Measurements from ENCODE around the gene TFDP1.
"Not testable (repeated sequence)": the region's sequence is repeated elsewhere in the genome, so short reads cannot be mapped to it uniquely, and the experiment has no call there.

TFDP1 gene

DNA sequence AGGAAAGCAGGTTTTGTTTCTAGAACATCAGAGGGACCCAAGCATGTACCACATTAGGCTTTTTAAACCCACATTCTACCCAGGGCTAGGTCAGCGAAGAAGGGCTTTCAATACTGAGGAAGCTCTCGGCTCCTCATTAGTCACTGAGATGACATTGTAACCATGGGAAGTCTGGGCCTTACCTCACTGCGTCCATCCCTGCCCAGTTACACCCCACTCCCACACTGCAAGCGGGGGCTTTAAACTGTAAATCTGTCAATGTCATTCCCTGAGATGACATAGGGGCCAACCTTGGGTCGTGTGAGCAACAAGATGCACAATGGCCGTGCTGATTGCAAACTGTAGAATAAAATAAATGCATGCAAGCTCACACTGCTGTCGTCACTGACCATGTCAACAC, 21.7 kb upstream of the TFDP1 start:
- Histone ChIP-seq H3K4me2 (ENCODE audit: insufficient read depth, low read length) (no peak overlapping the region), H2AFZ (ENCODE audit: low read depth, low read length) (no peak overlapping the region)

DNA sequence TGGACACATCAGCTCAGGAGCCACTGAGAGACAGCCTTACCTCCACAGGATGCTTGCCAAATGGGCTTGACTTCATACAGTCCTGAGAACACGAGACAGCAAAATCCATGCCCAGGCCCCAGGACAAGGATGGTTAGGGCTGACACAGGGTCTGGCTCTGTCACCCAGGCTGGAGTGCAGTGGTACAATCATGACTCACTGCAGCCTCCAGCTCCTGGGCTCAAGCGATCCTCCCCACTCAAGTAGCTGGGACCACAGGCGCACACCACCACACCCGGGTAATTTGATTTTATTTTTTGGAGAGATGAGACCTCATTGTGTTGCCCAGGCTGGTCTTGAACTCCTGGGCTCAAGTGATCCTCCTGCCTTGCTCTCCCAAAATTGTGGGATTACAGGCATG, 21.0 kb upstream of the TFDP1 start:
- ATAC-seq (ENCODE audit: insufficient read depth, low read depth); H3K4me1 ChIP-seq (ENCODE audit: insufficient read depth, low read length): not testable (repeated sequence)

More for the DNA sequence above, 21.7 kb upstream of the TFDP1 start:
- Histone ChIP-seq H3K9me3 (ENCODE audit: insufficient read depth, low read length, severe bottlenecking) (no peaks in the 10 kb centered on the region), H3K9ac (ENCODE audit: low read depth, low read length) (no peak overlapping the region), H3K36me3 (ENCODE audit: insufficient read depth, low read length) (no peaks in the 10 kb centered on the region), H3K4me3 (ENCODE audit: low read depth in 1 of 2, low read length in 2 of 2) (no peak overlapping the region), H3K79me2 (ENCODE audit: insufficient read depth, low read length) (no peaks in the 10 kb centered on the region), H4K20me1 (ENCODE audit: insufficient read depth, low read length) (peaks cover 12% of the 10 kb centered on the region; the same call in 1 of the 2 replicates), H3K4me1 (ENCODE audit: insufficient read depth, low read length) (0 out of 2 replicates have a peak, but pooled peaks cover 3% of the 10 kb centered on the region), H3K27me3 (ENCODE audit: insufficient read depth, low read length, poor library complexity) (no peaks in the 10 kb centered on the region), H3K27ac (ENCODE audit: low read length) (no peak overlapping the region)
- ATAC-seq (ENCODE audit: insufficient read depth, low read depth) (no peak), DNase-seq (no peak)
- TF ChIP-seq, protein P1, sequence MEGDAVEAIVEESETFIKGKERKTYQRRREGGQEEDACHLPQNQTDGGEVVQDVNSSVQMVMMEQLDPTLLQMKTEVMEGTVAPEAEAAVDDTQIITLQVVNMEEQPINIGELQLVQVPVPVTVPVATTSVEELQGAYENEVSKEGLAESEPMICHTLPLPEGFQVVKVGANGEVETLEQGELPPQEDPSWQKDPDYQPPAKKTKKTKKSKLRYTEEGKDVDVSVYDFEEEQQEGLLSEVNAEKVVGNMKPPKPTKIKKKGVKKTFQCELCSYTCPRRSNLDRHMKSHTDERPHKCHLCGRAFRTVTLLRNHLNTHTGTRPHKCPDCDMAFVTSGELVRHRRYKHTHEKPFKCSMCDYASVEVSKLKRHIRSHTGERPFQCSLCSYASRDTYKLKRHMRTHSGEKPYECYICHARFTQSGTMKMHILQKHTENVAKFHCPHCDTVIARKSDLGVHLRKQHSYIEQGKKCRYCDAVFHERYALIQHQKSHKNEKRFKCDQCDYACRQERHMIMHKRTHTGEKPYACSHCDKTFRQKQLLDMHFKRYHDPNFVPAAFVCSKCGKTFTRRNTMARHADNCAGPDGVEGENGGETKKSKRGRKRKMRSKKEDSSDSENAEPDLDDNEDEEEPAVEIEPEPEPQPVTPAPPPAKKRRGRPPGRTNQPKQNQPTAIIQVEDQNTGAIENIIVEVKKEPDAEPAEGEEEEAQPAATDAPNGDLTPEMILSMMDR (IDR thresholded peaks at IDR 0.05; ENCODE audit: borderline replicate concordance, extremely low read depth, low read length, poor library complexity, severe bottlenecking), result no peak
- no peak for TF ChIP-seq EZH2 (IDR thresholded peaks at IDR 0.05; ENCODE audit: borderline replicate concordance, low read depth, low read length, severe bottlenecking)

DNA sequence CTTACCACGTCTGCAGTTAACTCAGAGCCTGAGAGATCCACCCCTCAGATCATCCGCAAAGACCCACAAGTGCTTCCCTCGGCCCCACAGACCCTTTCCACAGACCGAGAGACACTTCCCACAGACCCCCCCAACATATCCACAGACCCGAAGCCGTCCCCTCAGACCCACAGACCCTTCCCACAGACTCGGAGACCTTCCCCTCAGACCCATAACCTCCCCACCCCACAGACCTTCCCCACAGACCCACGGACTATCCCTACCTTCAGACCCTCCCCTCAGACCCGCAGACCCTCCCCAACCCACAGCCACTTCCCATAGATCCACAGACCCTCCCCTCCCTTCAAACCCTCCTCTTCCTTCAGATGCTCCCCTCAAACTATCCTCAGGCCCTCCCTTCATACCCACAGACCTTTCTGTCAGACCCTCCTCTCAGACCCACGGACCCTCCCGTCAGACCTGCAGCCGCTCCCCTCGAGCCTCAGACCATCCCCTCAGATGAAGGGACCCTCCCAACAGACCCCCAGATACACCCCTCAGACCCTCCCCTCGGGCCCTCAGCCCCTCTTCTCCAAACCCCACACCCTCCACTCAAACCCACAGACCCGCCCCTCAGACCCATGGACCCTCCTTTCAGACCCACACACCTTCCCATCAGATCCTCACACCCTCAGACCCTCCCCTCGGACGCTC, 20.1 kb upstream of the TFDP1 start:
- no peak for TF ChIP-seq EZH2 (IDR thresholded peaks at IDR 0.05; ENCODE audit: borderline replicate concordance, low read depth, low read length, severe bottlenecking)
- TF ChIP-seq, protein P1 (IDR thresholded peaks at IDR 0.05; ENCODE audit: borderline replicate concordance, extremely low read depth, low read length, poor library complexity, severe bottlenecking), result no peak
- Histone ChIP-seq H3K9ac (ENCODE audit: low read depth, low read length) (no peak overlapping the region), H3K79me2 (ENCODE audit: insufficient read depth, low read length) (no peaks in the 10 kb centered on the region), H3K36me3 (ENCODE audit: insufficient read depth, low read length) (no peaks in the 10 kb centered on the region), H2AFZ (ENCODE audit: low read depth, low read length) (no peak overlapping the region), H3K4me3 (ENCODE audit: low read depth in 1 of 2, low read length in 2 of 2) (no peak overlapping the region), H3K27ac (ENCODE audit: low read length) (no peak overlapping the region), H3K4me1 (ENCODE audit: insufficient read depth, low read length) (0 out of 2 replicates have a peak, but pooled peaks cover 3% of the 10 kb centered on the region), H3K4me2 (ENCODE audit: insufficient read depth, low read length) (no peak overlapping the region), H3K27me3 (ENCODE audit: insufficient read depth, low read length, poor library complexity) (no peaks in the 10 kb centered on the region), H3K9me3 (ENCODE audit: insufficient read depth, low read length, severe bottlenecking) (no peaks in the 10 kb centered on the region), H4K20me1 (ENCODE audit: insufficient read depth, low read length) (peaks cover 12% of the 10 kb centered on the region; the same call in 1 of the 2 replicates)
- ATAC-seq (ENCODE audit: insufficient read depth, low read depth) (no peak), DNase-seq (no peak)

More for the DNA sequence above, 21.0 kb upstream of the TFDP1 start:
- not testable (repeated sequence) for H3K4me3 ChIP-seq (ENCODE audit: low read depth in 1 of 2, low read length in 2 of 2); H2AFZ ChIP-seq (ENCODE audit: low read depth, low read length); H3K4me2 ChIP-seq (ENCODE audit: insufficient read depth, low read length); H3K27ac ChIP-seq (ENCODE audit: low read length); H3K9ac ChIP-seq (ENCODE audit: low read depth, low read length); H3K36me3 ChIP-seq (ENCODE audit: insufficient read depth, low read length); H3K79me2 ChIP-seq (ENCODE audit: insufficient read depth, low read length); DNase-seq; H3K27me3 ChIP-seq (ENCODE audit: insufficient read depth, low read length, poor library complexity); H3K9me3 ChIP-seq (ENCODE audit: insufficient read depth, low read length, severe bottlenecking)
- peaks cover 12% of the 10 kb centered on the region; the same call in 1 of the 2 replicates for H4K20me1 ChIP-seq (ENCODE audit: insufficient read depth, low read length)

GRCh38 chr13:113565526-113566226, 18.9 kb upstream of the TFDP1 start:
- Histone ChIP-seq H2AFZ (ENCODE audit: low read depth, low read length) (no peak overlapping the region), H4K20me1 (ENCODE audit: insufficient read depth, low read length) (peaks cover 12% of the 10 kb centered on the region; the same call in 1 of the 2 replicates), H3K4me3 (ENCODE audit: low read depth in 1 of 2, low read length in 2 of 2) (no peak overlapping the region), H3K4me2 (ENCODE audit: insufficient read depth, low read length) (no peak overlapping the region), H3K9me3 (ENCODE audit: insufficient read depth, low read length, severe bottlenecking) (no peaks in the 10 kb centered on the region), H3K79me2 (ENCODE audit: insufficient read depth, low read length) (no peaks in the 10 kb centered on the region), H3K9ac (ENCODE audit: low read depth, low read length) (no peak overlapping the region), H3K4me1 (ENCODE audit: insufficient read depth, low read length) (0 out of 2 replicates have a peak, but pooled peaks cover 3% of the 10 kb centered on the region), H3K27me3 (ENCODE audit: insufficient read depth, low read length, poor library complexity) (no peaks in the 10 kb centered on the region), H3K36me3 (ENCODE audit: insufficient read depth, low read length) (no peaks in the 10 kb centered on the region), H3K27ac (ENCODE audit: low read length) (no peak overlapping the region)
- TF ChIP-seq, protein P1 (IDR thresholded peaks at IDR 0.05; ENCODE audit: borderline replicate concordance, extremely low read depth, low read length, poor library complexity, severe bottlenecking), result no peak
- no peak for TF ChIP-seq EZH2 (IDR thresholded peaks at IDR 0.05; ENCODE audit: borderline replicate concordance, low read depth, low read length, severe bottlenecking)
- ATAC-seq (ENCODE audit: insufficient read depth, low read depth) (no peak), DNase-seq (no peak)
